Coronary artery (tissue), 2 donors: ENCODE measurements around the gene PDGFRB.

Source experiments
- DNase-seq: peaks from one replicate; pipeline ENCODE4 v3.0.0-alpha.2; 2017; ENCODE audit warnings: low spot score
- H3K27ac ChIP-seq, 2 donors: fragments of 200-600 bp; sonication (generic); one replicate each; pipeline ENCODE4 v1.5.1; 2016 to 2019
- H3K4me3 ChIP-seq: fragments of 200-600 bp; sonication (generic); 2 replicates; pipeline ENCODE4 v1.5.1; 2016; ENCODE audit warnings: mild to moderate bottlenecking, moderate library complexity
- CTCF ChIP-seq: fragments of 200-600 bp; sonication (generic); IDR thresholded peaks from one replicate; pipeline ENCODE4 v1.5.1; 2019; ENCODE audit warnings: antibody characterized with exemption

PDGFRB gene

GRCh38 chr5:150142185-150142958 is 13.3 kb downstream of the PDGFRB start:
- H3K4me3 ChIP-seq, result peak overlapping the region; percentile 81
- peak overlapping the region; percentile 96 to 98 for H3K27ac ChIP-seq
- TF ChIP-seq CTCF, result no peak
- no peak for DNase-seq

- no peak for TF ChIP-seq CTCF
- peak overlapping the region; percentile 96 to 98 for H3K27ac ChIP-seq
- H3K4me3 ChIP-seq, result peak overlapping the region; percentile 57
- no peak for DNase-seq
Measured at GRCh38 chr5:150141544-150142184, 14.0 kb downstream of the PDGFRB start.

- H3K27ac ChIP-seq, result peak overlapping the region; percentile 96 to 98
- TF ChIP-seq CTCF, result no peak
- peak overlapping the region; percentile 57 for H3K4me3 ChIP-seq
- DNase-seq, result no peak
Measured at GRCh38 chr5:150140830-150141229, 14.8 kb downstream of the PDGFRB start.

- no peak for DNase-seq
- Histone ChIP-seq H3K27ac (peak overlapping the region; percentile 96 to 98), H3K4me3 (peak overlapping the region; percentile 57)
- no peak for TF ChIP-seq CTCF
Measured at GRCh38 chr5:150139334-150139733, 16.3 kb downstream of the PDGFRB start.

- TF ChIP-seq CTCF, result no peak
- DNase-seq, result peak; percentile 93
- Histone ChIP-seq H3K4me3 (peak overlapping the region; percentile 57), H3K27ac (peak overlapping the region; percentile 96 to 98)
Measured at GRCh38 chr5:150138551-150139265, 16.9 kb downstream of the PDGFRB start.

- peak overlapping the region; percentile 96 to 98 for H3K27ac ChIP-seq
- DNase-seq, result no peak
- peak overlapping the region; percentile 57 for H3K4me3 ChIP-seq
- TF ChIP-seq CTCF, result no peak
Measured at GRCh38 chr5:150137997-150138396, 17.6 kb downstream of the PDGFRB start.
